ENCODE data around the gene ORM2.

- TF ChIP-seq POLR2A (IDR thresholded peaks at IDR 0.05; ENCODE audit: low read depth, low read length) (no peak), TAF1 (IDR thresholded peaks at IDR 0.05; ENCODE audit: low read depth, low read length) (no peak), POLR2AphosphoS5 (IDR thresholded peaks at IDR 0.05; ENCODE audit: low read depth, low read length) (no peak), PAX5 (IDR thresholded peaks at IDR 0.05; ENCODE audit: insufficient read depth, low read length, severe bottlenecking) (no peak), SPI1 (IDR thresholded peaks at IDR 0.05; ENCODE audit: low read depth, low read length) (no peak)
These were observed 25.1 kb upstream of the ORM2 start for GRCh38 chr9:114304416-114305188.

Data from GM12891 (cell line).